Smooth muscle cell (in vitro differentiated cells): Measurements from ENCODE around the gene SYNPO2. TPM values are rescaled to one million over a fixed set of nuclear protein-coding genes. Genes with fewer than 3 reads are reported as not detected.

Experiments used
- DNase-seq: peaks from one replicate; lab custom pipeline; 2025; ENCODE audit not compliant: unreplicated experiment; lab: John Stamatoyannopoulos, UW
- H2AFZ ChIP-seq: fragments of 200-600 bp; sonication (generic); 2 replicates; pipeline ENCODE4 v1.6.0; 2016; ENCODE audit warnings: antibody characterized with exemption, low read depth, mild to moderate bottlenecking
- H3F3A ChIP-seq: fragments of 200-600 bp; sonication (generic); 2 replicates; pipeline ENCODE4 v1.6.0; 2017; ENCODE audit warnings: antibody characterized with exemption, low read depth
- H3K27ac ChIP-seq: fragments of 200-600 bp; sonication (generic); 2 replicates; pipeline ENCODE4 v1.5.1; 2016; ENCODE audit warnings: low read depth, mild to moderate bottlenecking
- H3K27me3 ChIP-seq: fragments of 200-600 bp; sonication (generic); 2 replicates; pipeline ENCODE4 v1.6.1; 2016; ENCODE audit warnings: low read depth, mild to moderate bottlenecking
- H3K36me3 ChIP-seq: fragments of 200-600 bp; sonication (generic); 2 replicates; pipeline ENCODE4 v1.5.1; 2016; ENCODE audit warnings: low read depth
- H3K4me1 ChIP-seq: fragments of 200-600 bp; sonication (generic); 2 replicates; pipeline ENCODE4 v1.5.1; 2016; ENCODE audit warnings: low read depth
- H3K4me2 ChIP-seq: fragments of 200-600 bp; sonication (generic); 2 replicates; pipeline ENCODE4 v1.6.0; 2016; ENCODE audit warnings: mild to moderate bottlenecking
- H3K4me3 ChIP-seq: fragments of 200-600 bp; sonication (generic); 2 replicates; pipeline ENCODE4 v1.5.1; 2016; ENCODE audit warnings: mild to moderate bottlenecking
- H3K79me2 ChIP-seq: fragments of 200-600 bp; sonication (generic); 2 replicates; pipeline ENCODE4 v1.6.0; 2016; ENCODE audit warnings: low read depth, mild to moderate bottlenecking
- H3K9ac ChIP-seq: fragments of 200-600 bp; sonication (generic); 2 replicates; pipeline ENCODE4 v1.6.0; 2016; ENCODE audit warnings: low read depth
- H3K9me3 ChIP-seq: fragments of 200-600 bp; sonication (generic); replicated peaks from 2 replicates; pipeline ENCODE4 v1.5.1; 2016; ENCODE audit warnings: low read depth
- H4K20me1 ChIP-seq: fragments of 200-600 bp; sonication (generic); 2 replicates; pipeline ENCODE4 v1.6.0; 2016; ENCODE audit warnings: low read depth
- WGBS: methylation state at CpG from one replicate; pipeline ENCODE4 v1.1.7; 2016; ENCODE audit warnings: low lambda C conversion rate; 5-methylcytosine and 5-hydroxymethylcytosine counted together
- polyA plus RNA-seq: library from polyadenylated mRNA; unstranded; fragments of >200 nt; fragmentation: Nextera tagmentation; extraction: Ambion mirVana; gene quantifications from 2 replicates; pipeline ENCODE4 v1.2.1, GENCODE V29; 2016
- total RNA-seq: library from RNA; depleted of rRNA; stranded (reverse); fragments of >200 nt; gene quantifications from 2 replicates; pipeline ENCODE4 v1.2.3, GENCODE V29; 2014
- TF ChIP-seq, protein P1 (sequence below): fragments of 200-600 bp; sonication (generic); IDR thresholded peaks from 2 replicates; pipeline ENCODE4 v1.5.1; 2017; ENCODE audit warnings: borderline replicate concordance, mild to moderate bottlenecking, antibody characterized with exemption; ENCODE audit not compliant: insufficient read depth, poor library complexity, severe bottlenecking

The SYNPO2 gene
- total and polyA plus RNA-seq, 2 experiments from 2014 or later, result 0.08 to 4.5 TPM

DNA sequence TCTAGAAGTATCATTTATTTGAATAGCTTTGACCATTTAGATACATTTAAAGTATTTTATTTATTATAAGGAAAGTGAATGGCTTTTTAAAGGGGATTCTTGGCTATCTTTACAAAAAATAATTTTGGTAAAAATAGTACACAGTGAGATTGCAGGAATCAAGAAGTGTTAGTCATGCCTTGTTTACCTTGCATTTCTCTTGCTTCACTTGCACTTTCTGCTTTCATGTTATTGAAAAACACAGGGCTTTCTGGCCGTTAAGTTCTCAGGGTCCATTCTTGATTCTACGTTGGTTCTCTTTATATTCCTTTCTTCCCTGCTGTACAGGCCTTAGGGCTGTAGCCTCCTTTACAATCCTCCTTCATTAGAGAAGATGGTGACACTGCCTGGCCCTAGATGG lies 30.9 kb upstream of the SYNPO2 start:
- Histone ChIP-seq H3K4me2 (no peak overlapping the region), H3K9ac (no peak overlapping the region), H3K9me3 (no peaks in the 10 kb centered on the region), H3K4me3 (no peak overlapping the region), H4K20me1 (no peaks in the 10 kb centered on the region), H3K36me3 (no peaks in the 10 kb centered on the region), H3K4me1 (no peaks in the 10 kb centered on the region), H2AFZ (no peak overlapping the region), H3K79me2 (no peaks in the 10 kb centered on the region), H3K27me3 (no peaks in the 10 kb centered on the region), H3F3A (no peaks in the 10 kb centered on the region), H3K27ac (no peak overlapping the region)
- TF ChIP-seq, protein P1, sequence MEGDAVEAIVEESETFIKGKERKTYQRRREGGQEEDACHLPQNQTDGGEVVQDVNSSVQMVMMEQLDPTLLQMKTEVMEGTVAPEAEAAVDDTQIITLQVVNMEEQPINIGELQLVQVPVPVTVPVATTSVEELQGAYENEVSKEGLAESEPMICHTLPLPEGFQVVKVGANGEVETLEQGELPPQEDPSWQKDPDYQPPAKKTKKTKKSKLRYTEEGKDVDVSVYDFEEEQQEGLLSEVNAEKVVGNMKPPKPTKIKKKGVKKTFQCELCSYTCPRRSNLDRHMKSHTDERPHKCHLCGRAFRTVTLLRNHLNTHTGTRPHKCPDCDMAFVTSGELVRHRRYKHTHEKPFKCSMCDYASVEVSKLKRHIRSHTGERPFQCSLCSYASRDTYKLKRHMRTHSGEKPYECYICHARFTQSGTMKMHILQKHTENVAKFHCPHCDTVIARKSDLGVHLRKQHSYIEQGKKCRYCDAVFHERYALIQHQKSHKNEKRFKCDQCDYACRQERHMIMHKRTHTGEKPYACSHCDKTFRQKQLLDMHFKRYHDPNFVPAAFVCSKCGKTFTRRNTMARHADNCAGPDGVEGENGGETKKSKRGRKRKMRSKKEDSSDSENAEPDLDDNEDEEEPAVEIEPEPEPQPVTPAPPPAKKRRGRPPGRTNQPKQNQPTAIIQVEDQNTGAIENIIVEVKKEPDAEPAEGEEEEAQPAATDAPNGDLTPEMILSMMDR, result no peak
- WGBS, result 79% methylated on average over 2 of the region's 2 CpGs
- DNase-seq, result no peak

GRCh38 chr4:118858779-118859178 lies 29.9 kb upstream of the SYNPO2 start:
- TF ChIP-seq, protein P1, result no peak
- Histone ChIP-seq H3K27me3 (no peaks in the 10 kb centered on the region), H3K79me2 (no peaks in the 10 kb centered on the region), H3K4me1 (no peaks in the 10 kb centered on the region), H3K27ac (no peak overlapping the region), H3K4me2 (no peak overlapping the region), H3K4me3 (no peak overlapping the region), H3K9ac (no peak overlapping the region), H4K20me1 (no peaks in the 10 kb centered on the region), H3K9me3 (no peaks in the 10 kb centered on the region), H3K36me3 (no peaks in the 10 kb centered on the region), H3F3A (no peaks in the 10 kb centered on the region), H2AFZ (no peak overlapping the region)
- no peak for DNase-seq
- 92% methylated on average over 2 of the region's 2 CpGs for WGBS

- Histone ChIP-seq H3K79me2 (no peaks in the 10 kb centered on the region), H4K20me1 (no peaks in the 10 kb centered on the region), H3K4me3 (no peak overlapping the region), H3K4me2 (peak overlapping the region; percentile 43), H3K9me3 (no peaks in the 10 kb centered on the region), H3K36me3 (no peaks in the 10 kb centered on the region), H3K27me3 (no peaks in the 10 kb centered on the region), H3K9ac (no peak overlapping the region), H3K27ac (no peak overlapping the region), H2AFZ (peak overlapping the region; percentile 81), H3F3A (peaks cover 6% of the 10 kb centered on the region), H3K4me1 (peaks cover 6% of the 10 kb centered on the region)
- WGBS, result 12% methylated on average over 5 of the region's 5 CpGs
- TF ChIP-seq, protein P1, result peak; percentile 51
- DNase-seq, result no peak
Measured at GRCh38 chr4:118865091-118865708, 23.5 kb upstream of the SYNPO2 start.

GRCh38 chr4:118866442-118866841 lies 22.2 kb upstream of the SYNPO2 start:
- no peak overlapping the region for H3K27ac ChIP-seq
- H3K4me1 ChIP-seq, result peaks cover 6% of the 10 kb centered on the region
- DNase-seq, result no peak
- H3K4me3 ChIP-seq, result no peak overlapping the region
- no peak overlapping the region for H3K4me2 ChIP-seq
- no peak overlapping the region for H2AFZ ChIP-seq
- no peaks in the 10 kb centered on the region for H3K36me3 ChIP-seq
- TF ChIP-seq, protein P1, result no peak
- no peaks in the 10 kb centered on the region for H3K27me3 ChIP-seq
- peaks cover 6% of the 10 kb centered on the region for H3F3A ChIP-seq
- H3K79me2 ChIP-seq, result no peaks in the 10 kb centered on the region
- WGBS, result 84% methylated on average over 1 of the region's 1 CpG
- no peak overlapping the region for H3K9ac ChIP-seq
- no peaks in the 10 kb centered on the region for H4K20me1 ChIP-seq
- no peaks in the 10 kb centered on the region for H3K9me3 ChIP-seq
